ENCODE data around the gene ZNF750.

DNA sequence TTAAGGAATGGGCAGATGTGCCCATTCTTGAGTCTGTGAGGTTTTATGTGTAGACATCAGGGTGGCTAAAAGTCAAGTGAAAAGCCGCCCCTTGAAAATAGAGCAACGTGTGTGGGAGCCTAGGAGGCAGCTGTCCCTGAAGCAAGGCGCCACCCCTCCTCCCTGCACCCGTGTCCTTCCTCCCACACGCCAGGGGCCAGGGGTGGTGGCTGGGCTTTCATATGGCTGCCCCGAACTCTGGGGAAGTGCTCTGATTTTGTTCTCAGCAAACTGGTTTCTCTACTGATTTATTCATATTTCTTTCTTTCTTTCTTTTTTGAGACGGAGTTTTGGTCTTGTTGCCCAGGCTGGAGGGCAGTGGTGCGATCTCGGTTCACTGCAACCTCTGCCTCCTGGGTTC lies 4.7 kb downstream of the ZNF750 start:
- TF ChIP-seq POLR2A (IDR thresholded peaks at IDR 0.05; ENCODE audit: low read depth, low read length) (no peak), POLR2AphosphoS5 (IDR thresholded peaks at IDR 0.05; ENCODE audit: low read depth, low read length) (no peak)

All from GM12891 (cell line).